PC-9 (cell line): Measurements from ENCODE around the gene CLK4.

Source experiments
- CTCF ChIP-seq: fragments of 200-600 bp; sonication (generic); conservative IDR thresholded peaks from 2 replicates; pipeline ENCODE4 v1.6.1; 2017; ENCODE audit warnings: mixed run types, antibody characterized with exemption, mild to moderate bottlenecking, moderate library complexity
- EZH2 ChIP-seq: fragments of 200-600 bp; sonication (generic); IDR thresholded peaks from 2 replicates; pipeline ENCODE4 v1.8.0; 2017; ENCODE audit warnings: antibody characterized with exemption, low read depth

GRCh38 chr5:178577376-178577839, 49.4 kb downstream of the CLK4 start:
- TF ChIP-seq CTCF (no peak), EZH2 (no peak)
